ENCODE measurements around the gene RNF44.

Gene RNF44

DNA sequence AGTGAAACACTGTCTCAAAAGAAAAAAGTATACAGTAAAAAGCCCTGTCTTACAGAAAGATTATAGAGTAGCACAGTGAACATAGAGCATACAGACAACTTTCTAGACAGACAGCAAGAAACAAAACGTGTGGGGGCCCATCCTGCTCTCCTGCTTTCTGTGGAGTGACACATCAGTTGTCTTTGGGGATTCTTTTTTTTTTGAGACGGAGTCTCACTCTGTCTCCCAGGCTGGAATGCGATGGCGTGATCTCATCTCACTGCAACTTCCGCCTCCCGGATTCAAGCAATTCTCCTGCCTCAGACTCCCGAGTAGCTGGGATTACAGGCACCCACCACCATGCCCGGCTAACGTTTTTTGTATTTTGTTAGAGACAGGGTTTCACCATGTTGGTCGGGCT, 26.8 kb upstream of the RNF44 start:
- no peak for DNase-seq (ENCODE audit: low spot score)
- TF ChIP-seq, protein P1, sequence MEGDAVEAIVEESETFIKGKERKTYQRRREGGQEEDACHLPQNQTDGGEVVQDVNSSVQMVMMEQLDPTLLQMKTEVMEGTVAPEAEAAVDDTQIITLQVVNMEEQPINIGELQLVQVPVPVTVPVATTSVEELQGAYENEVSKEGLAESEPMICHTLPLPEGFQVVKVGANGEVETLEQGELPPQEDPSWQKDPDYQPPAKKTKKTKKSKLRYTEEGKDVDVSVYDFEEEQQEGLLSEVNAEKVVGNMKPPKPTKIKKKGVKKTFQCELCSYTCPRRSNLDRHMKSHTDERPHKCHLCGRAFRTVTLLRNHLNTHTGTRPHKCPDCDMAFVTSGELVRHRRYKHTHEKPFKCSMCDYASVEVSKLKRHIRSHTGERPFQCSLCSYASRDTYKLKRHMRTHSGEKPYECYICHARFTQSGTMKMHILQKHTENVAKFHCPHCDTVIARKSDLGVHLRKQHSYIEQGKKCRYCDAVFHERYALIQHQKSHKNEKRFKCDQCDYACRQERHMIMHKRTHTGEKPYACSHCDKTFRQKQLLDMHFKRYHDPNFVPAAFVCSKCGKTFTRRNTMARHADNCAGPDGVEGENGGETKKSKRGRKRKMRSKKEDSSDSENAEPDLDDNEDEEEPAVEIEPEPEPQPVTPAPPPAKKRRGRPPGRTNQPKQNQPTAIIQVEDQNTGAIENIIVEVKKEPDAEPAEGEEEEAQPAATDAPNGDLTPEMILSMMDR (IDR thresholded peaks at IDR 0.05; ENCODE audit: extremely low read depth, missing control alignments), result no peak

DNA sequence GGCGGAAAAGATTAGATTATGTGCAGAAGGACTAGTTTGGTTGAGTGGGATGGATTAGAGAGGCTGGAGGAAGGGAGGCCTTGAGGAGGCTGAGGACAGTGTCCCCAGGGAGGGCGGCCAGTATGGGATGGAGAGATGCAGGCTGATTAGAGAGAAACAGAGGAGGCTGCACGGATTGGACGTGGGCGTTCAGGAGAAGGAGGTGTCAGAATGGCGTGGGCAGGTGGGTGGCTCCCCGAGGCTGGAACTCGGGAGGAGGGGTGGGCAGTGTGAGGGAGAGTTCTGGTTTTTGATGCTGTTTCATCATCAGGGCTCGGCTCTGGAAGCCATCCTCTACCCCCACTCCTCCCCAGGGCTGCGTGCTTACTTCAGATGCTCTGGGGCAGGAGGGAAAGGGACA, 25.0 kb upstream of the RNF44 start:
- TF ChIP-seq, protein P1 (IDR thresholded peaks at IDR 0.05; ENCODE audit: extremely low read depth, missing control alignments), result no peak
- no peak for DNase-seq (ENCODE audit: low spot score)

DNA sequence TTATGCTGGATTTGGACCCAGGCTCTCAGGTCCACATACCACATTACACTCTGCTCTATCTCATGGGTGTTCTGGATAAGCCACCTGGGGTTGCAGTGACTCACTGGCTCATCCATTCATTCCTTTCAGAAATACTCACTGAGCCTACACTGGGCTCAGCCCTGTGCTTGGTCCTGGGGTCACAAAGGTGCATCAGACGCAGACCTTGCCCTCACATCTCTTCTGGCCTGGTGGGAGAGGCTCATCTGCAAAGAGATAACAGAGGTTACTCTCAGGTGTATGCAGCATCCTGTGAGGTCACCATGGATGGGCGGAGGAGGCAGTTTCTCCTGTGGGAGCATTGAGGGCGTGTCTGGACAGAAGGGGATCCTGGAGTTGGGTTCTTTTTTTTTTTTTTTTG, 24.1 kb upstream of the RNF44 start:
- TF ChIP-seq, protein P1 (IDR thresholded peaks at IDR 0.05; ENCODE audit: extremely low read depth, missing control alignments), result no peak
- DNase-seq (ENCODE audit: low spot score), result no peak

DNA sequence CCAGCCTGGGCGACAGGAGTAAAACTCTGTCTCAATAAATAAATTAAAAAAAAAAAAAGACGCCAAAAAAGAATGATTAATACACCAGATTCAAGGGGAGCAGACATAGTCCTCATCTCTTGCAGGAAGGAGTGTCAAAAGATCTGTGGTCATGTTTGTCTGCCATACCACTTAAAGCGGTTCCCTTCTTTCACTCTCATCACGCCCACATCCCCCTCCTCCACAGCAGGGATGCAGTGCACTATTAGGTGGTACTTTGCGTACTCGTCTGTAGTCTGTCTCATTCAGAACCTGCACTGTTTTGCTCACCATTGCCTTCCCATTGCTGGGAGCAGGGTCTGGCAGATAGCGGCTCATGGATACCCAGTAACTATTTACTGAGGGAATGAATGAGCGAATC, 23.2 kb upstream of the RNF44 start:
- DNase-seq (ENCODE audit: low spot score), result no peak
- TF ChIP-seq, protein P1 (IDR thresholded peaks at IDR 0.05; ENCODE audit: extremely low read depth, missing control alignments), result no peak

DNA sequence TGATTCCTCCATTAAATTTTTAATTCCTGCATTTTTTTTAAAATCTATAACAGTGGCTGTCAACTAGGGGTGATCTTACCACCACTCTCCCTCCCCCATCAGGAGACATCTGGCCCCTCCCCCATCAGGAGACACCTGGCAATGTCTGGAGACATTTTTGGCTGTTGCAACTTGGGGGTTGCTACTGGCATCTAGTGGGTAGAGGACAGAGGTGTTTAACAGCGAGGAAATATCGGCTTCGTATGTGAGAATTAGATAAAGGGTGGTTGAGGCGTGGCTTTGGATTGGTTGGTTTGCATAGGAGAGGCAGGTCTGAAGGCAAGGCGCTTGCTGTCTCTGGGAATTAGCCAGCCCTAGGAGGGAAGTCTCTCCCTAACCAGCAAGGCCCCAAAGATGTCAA, 22.5 kb upstream of the RNF44 start:
- DNase-seq (ENCODE audit: low spot score), result no peak
- TF ChIP-seq, protein P1 (IDR thresholded peaks at IDR 0.05; ENCODE audit: extremely low read depth, missing control alignments), result no peak

DNA sequence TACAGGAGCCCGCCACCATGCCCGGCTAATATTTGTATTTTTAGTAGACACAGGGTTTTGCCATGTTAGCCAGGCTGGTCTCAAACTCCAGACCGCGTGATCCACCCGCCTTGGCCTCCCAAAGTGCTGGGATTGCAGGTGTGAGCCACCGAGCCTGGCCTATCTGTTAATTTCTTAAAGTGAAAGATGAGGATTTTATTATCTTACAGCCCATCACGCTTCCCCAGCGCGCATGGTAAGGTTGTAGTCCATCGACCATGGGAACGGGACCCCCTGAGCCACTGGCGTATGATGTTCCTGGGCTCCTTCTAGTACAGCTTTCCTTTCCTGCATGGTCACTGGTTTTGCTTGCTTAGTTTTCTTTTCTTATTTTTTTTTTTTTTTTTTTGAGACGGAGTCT, 20.6 kb upstream of the RNF44 start:
- TF ChIP-seq, protein P1 (IDR thresholded peaks at IDR 0.05; ENCODE audit: extremely low read depth, missing control alignments), result no peak
- no peak for DNase-seq (ENCODE audit: low spot score)

DNA sequence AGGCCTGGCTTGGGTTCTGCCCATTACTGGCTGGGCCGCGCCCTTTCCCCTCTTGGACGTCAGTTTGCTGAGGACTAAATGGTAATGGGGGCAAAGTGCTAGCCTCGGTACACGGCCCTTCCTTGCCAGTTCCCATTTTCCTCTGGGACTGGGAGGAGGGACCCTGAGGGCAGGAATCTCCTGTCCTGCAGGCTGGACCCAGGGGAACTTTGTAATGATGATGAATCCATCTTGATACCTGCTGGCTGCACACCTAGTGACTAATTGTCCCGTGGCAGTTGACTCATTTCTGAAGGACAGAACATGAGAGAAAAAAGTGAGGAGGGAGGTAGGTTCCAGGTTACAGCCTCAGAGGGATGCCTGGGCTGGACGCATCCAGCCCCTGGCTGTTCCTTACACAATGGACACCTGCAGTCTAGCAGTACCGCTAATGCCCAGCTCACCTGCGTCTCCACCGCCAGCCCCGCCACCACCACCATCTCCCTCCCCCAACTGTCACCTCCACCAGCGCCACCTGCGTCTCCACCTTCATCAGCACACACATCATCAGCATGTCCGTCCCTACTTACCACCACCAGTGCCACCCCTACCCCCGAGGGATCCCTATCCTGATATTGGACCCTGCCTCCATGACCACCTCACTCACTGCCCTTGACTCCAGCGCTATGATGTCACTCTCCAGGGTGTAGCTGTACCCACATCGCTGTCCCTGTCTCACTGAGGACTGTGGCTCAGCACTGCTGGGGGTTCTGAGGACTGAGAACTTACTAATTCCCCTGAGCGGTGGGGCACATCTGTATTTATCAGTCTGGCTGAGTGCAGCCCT, 16.3 kb upstream of the RNF44 start:
- TF ChIP-seq, protein P1 (IDR thresholded peaks at IDR 0.05; ENCODE audit: extremely low read depth, missing control alignments), result no peak
- DNase-seq (ENCODE audit: low spot score), result no peak

Measured in GM20000 (cell line).